ENCODE results near the gene DMD. TPM values are rescaled to one million over a fixed set of nuclear protein-coding genes. Genes with fewer than 3 reads are reported as not detected.
"Not testable (repeated sequence)": the region's sequence is repeated elsewhere in the genome, so short reads cannot be mapped to it uniquely, and the experiment has no call there.

Gene DMD
- total and polyA plus RNA-seq, 12 donors: 28.5 to 228 (median 168) TPM

DNA sequence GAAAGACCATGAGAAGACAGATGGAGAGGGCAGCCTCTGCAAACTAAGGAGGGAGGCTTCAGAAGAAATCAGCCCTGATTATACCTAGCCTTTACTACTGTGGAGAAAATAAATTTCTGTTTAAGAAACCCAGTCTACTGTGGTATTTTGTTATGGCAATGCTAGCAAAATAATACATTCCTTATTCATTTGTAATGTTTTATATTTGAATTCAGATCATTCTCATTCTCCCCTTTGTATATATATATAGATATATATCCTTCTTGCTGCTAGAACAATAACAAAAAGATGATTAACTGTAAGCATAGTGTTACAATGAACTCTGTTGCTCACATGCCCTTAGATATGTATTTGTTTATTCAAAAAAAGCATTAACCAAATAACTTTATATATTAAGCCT is 22.5 kb downstream of the DMD start:
- Histone ChIP-seq H3K27me3 (no peaks in the 10 kb centered on the region), H3K9me3 (no peaks in the 10 kb centered on the region), H3K27ac (no peak overlapping the region), H3K4me1 (peaks cover 0 to 29% (median 3%) of the 10 kb centered on the region in 9 donors), H3K4me3 (no peak overlapping the region), H3K36me3 (no peaks in the 10 kb centered on the region)
- ATAC-seq: no peak
- TF ChIP-seq, protein P1, sequence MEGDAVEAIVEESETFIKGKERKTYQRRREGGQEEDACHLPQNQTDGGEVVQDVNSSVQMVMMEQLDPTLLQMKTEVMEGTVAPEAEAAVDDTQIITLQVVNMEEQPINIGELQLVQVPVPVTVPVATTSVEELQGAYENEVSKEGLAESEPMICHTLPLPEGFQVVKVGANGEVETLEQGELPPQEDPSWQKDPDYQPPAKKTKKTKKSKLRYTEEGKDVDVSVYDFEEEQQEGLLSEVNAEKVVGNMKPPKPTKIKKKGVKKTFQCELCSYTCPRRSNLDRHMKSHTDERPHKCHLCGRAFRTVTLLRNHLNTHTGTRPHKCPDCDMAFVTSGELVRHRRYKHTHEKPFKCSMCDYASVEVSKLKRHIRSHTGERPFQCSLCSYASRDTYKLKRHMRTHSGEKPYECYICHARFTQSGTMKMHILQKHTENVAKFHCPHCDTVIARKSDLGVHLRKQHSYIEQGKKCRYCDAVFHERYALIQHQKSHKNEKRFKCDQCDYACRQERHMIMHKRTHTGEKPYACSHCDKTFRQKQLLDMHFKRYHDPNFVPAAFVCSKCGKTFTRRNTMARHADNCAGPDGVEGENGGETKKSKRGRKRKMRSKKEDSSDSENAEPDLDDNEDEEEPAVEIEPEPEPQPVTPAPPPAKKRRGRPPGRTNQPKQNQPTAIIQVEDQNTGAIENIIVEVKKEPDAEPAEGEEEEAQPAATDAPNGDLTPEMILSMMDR (IDR thresholded peaks at IDR 0.05): no peak
- DNase-seq: no peak
- intact Hi-C loops (cut with DNase I): no loop called here

DNA sequence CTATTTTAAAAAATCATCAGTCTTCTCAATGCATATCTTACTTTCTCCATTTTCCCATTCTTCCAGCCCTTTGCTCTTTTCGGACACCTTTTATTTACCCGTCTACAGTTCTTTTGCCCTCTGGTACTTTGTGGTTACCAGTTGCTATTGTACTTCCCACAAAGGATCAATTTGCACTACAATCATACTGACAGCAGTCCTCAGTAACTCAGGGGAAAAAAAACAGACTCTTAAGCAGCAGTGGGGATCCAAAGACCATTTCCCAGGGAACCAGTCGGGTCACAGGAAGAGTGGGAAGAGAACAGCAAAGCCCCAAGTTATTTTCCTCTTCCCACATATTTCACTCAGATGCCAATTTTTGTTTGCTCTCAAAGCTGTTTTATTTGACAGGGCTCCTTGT is 23.1 kb downstream of the DMD start:
- H3K27ac ChIP-seq: no peak overlapping the region

DNA sequence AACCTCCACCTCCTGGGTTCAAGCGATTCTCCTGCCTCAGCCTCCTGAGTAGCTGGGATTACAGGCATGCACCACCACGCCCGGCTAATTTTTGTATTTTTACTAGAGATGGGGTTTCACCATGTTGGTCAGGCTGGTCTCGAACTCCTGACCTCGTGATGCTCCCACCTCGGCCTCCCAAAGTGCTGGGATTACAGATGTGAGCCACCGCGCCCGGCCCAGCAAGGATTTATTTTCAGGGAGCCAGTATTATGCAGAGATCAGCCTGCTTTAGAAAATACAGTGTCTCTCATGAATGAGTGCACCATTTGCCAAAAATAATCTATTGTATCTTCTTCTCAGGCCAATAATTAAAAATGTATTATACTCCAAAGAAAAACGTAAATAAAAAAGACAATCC is 26.5 kb downstream of the DMD start:
- ATAC-seq; DNase-seq; H3K9me3 ChIP-seq; H3K27ac ChIP-seq; intact Hi-C loops (cut with DNase I); H3K4me3 ChIP-seq; H3K27me3 ChIP-seq; H3K36me3 ChIP-seq: not testable (repeated sequence)
- H3K4me1 ChIP-seq: peaks cover 0 to 35% (median 4%) of the 10 kb centered on the region in 9 donors
- WGBS, 2 donors: 82 to 92% methylated on average over 8 to 10 of the region's 10 CpGs

More for the DNA sequence above, 23.1 kb downstream of the DMD start:
- Histone ChIP-seq H3K4me3 (no peak overlapping the region), H3K9me3 (no peaks in the 10 kb centered on the region), H3K27me3 (no peaks in the 10 kb centered on the region), H3K36me3 (no peaks in the 10 kb centered on the region), H3K4me1 (peaks cover 0 to 35% (median 4%) of the 10 kb centered on the region in 9 donors)
- intact Hi-C loops (cut with DNase I): no loop called here
- ATAC-seq (no peak), DNase-seq (no peak)
- WGBS, 2 donors: 17 to 30% methylated on average over 3 of the region's 3 CpGs
- TF ChIP-seq, protein P1 (IDR thresholded peaks at IDR 0.05): no peak

DNA sequence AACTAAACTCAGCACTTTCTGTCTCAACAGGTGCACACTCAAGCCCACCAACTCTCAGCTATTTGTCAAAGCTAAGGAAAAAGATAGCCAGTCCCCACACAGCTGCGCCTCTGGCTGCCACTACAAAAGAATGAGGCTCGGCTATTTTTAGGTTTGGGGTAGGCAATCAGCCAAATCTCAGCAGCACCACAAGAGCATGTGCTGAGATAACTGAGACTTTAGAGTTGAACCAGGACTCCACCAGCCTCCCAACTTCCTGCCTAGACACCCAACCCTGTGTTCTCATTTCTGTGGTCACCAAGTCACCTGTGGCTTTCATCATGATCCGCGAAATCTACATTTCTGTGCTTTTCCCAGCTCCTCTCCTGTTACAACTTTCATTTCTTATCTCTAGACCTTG is 28.0 kb downstream of the DMD start:
- DNase-seq: peak; percentile 11 to 57
- intact Hi-C loops (cut with DNase I): no loop called here
- Histone ChIP-seq H3K9me3 (no peaks in the 10 kb centered on the region), H3K4me1 (peaks cover 0 to 22% (median 0%) of the 10 kb centered on the region in 9 donors), H3K4me3 (no peak overlapping the region), H3K27ac (peak overlapping the region in 3 of 10 donors; percentile 31 to 56 (median 48)), H3K27me3 (no peaks in the 10 kb centered on the region), H3K36me3 (no peaks in the 10 kb centered on the region)
- TF ChIP-seq, protein P1 (IDR thresholded peaks at IDR 0.05): peak in 2 of 9 donors; percentile 9
- peak; percentile 63 to 90 (median 86) for ATAC-seq
- 2 to 9% methylated on average over 4 of the region's 4 CpGs for WGBS, 2 donors

DNA sequence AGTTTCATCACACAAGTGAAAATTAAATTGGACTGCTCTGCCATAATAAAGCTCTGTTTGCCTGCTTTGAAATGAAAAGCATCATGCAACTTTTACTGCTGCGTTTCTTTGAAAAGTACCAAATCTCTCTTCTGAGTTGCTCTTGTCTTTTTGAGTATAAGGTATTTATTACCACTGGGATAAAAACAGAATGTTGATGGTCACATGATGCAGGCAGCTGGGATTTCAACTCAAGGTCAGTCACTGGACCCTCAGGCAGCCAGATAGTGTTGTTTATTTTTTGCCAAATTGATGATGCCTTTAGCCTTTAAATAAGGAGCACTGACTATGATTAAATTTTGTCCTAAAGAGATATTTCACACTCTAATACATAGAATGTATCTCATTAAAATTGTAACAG is 32.7 kb downstream of the DMD start:
- Histone ChIP-seq H3K27me3 (no peaks in the 10 kb centered on the region), H3K4me3 (no peak overlapping the region), H3K36me3 (no peaks in the 10 kb centered on the region), H3K9me3 (no peaks in the 10 kb centered on the region), H3K27ac (peak overlapping the region in 5 of 10 donors; percentile 3 to 31 (median 19)), H3K4me1 (peaks cover 0 to 8% (median 0%) of the 10 kb centered on the region in 9 donors)
- DNase-seq (no peak), ATAC-seq (peak in 2 of 8 donors; percentile 48 to 58)
- intact Hi-C loops (cut with DNase I): no loop called here
- TF ChIP-seq, protein P1 (IDR thresholded peaks at IDR 0.05): no peak
- WGBS, 2 donors: 38 to 57% methylated on average over 1 of the region's 1 CpG
